GM23338 (cell line): Measurements from ENCODE around the gene PSMD5. TPM values are rescaled to one million over a fixed set of nuclear protein-coding genes. Genes with fewer than 3 reads are reported as not detected.

Source experiments
- ATAC-seq: fragments of 200-7000 bp; cut with Tn5 transposase; 3 replicates; pipeline ENCODE4 v1.9.1; 2020
- DNase-seq: peaks from one replicate; pipeline ENCODE4 v3.0.0-alpha.2; 2015; ENCODE audit warnings: low spot score
- H2AFZ ChIP-seq: fragments of 200-600 bp; sonication (generic); 2 replicates; pipeline ENCODE4 v1.8.0; 2016; ENCODE audit warnings: antibody characterized with exemption, mild to moderate bottlenecking, moderate library complexity
- H3F3A ChIP-seq: fragments of 200-600 bp; sonication (generic); replicated peaks from 2 replicates; pipeline ENCODE4 v1.8.0; 2017; ENCODE audit warnings: antibody characterized with exemption, mixed run types, low read depth
- H3K27ac ChIP-seq: fragments of 200-600 bp; sonication (generic); 2 replicates; pipeline ENCODE4 v1.6.1; 2016; ENCODE audit warnings: low read depth
- H3K27me3 ChIP-seq: fragments of 200-600 bp; sonication (generic); 2 replicates; pipeline ENCODE4 v1.8.0; 2016; ENCODE audit warnings: mild to moderate bottlenecking, mixed run types, moderate library complexity; ENCODE audit not compliant: insufficient read depth
- H3K36me3 ChIP-seq: fragments of 200-600 bp; sonication (generic); 2 replicates; pipeline ENCODE4 v1.8.0; 2016; ENCODE audit warnings: mild to moderate bottlenecking; ENCODE audit not compliant: insufficient read depth
- H3K4me1 ChIP-seq: fragments of 200-600 bp; sonication (generic); 2 replicates; pipeline ENCODE4 v1.8.0; 2016; ENCODE audit warnings: mild to moderate bottlenecking, moderate library complexity; ENCODE audit not compliant: insufficient read depth
- H3K4me2 ChIP-seq: fragments of 200-600 bp; sonication (generic); 2 replicates; pipeline ENCODE4 v1.7.1; 2017; ENCODE audit warnings: mixed run types
- H3K4me3 ChIP-seq: fragments of 200-600 bp; sonication (generic); 2 replicates; pipeline ENCODE4 v1.6.1; 2016; ENCODE audit warnings: mixed run types
- H3K79me2 ChIP-seq: fragments of 200-600 bp; sonication (generic); replicated peaks from 2 replicates; pipeline ENCODE4 v1.8.0; 2017; ENCODE audit warnings: mild to moderate bottlenecking; ENCODE audit not compliant: insufficient read depth
- H3K9me2 ChIP-seq: fragments of 200-600 bp; sonication (generic); 2 replicates; pipeline ENCODE4 v1.8.0; 2017; ENCODE audit not compliant: insufficient read depth
- H4K20me1 ChIP-seq: fragments of 200-600 bp; sonication (generic); replicated peaks from 2 replicates; pipeline ENCODE4 v1.8.0; 2017; ENCODE audit warnings: mild to moderate bottlenecking; ENCODE audit not compliant: insufficient read depth
- H3K27ac Mint-ChIP-seq: 2 replicates; pipeline ENCODE4 v1.8.0; 2020; ENCODE audit warnings: inconsistent platforms, mild to moderate bottlenecking, moderate library complexity, mixed read lengths
- H3K27me3 Mint-ChIP-seq: 3 replicates; pipeline ENCODE4 v1.8.0; 2022; ENCODE audit warnings: low read depth, mild to moderate bottlenecking, moderate library complexity, mixed read lengths, inconsistent platforms; ENCODE audit not compliant: insufficient read depth, poor library complexity
- H3K36me3 Mint-ChIP-seq: 3 replicates; pipeline ENCODE4 v1.8.0; 2021; ENCODE audit warnings: low read depth, mild to moderate bottlenecking, inconsistent platforms, moderate library complexity, mixed read lengths
- H3K4me1 Mint-ChIP-seq: 3 replicates; pipeline ENCODE4 v1.8.0; 2020; ENCODE audit warnings: mild to moderate bottlenecking, inconsistent platforms, mixed read lengths
- H3K4me3 Mint-ChIP-seq: 3 replicates; pipeline ENCODE4 v1.8.0; 2021; ENCODE audit warnings: moderate library complexity, mild to moderate bottlenecking, inconsistent platforms, mixed read lengths
- H3K9me3 Mint-ChIP-seq: 3 replicates; pipeline ENCODE4 v1.8.0; 2020; ENCODE audit warnings: moderate library complexity, mild to moderate bottlenecking, inconsistent platforms, mixed read lengths
- CREB1 ChIP-seq: fragments of 250-450 bp; sonication (Bioruptor Pico); IDR thresholded peaks from 2 replicates; pipeline ENCODE4 v1.5.0; 2020; ENCODE audit warnings: low read depth, mild to moderate bottlenecking, moderate library complexity
- ETS1 ChIP-seq: IDR thresholded peaks from 2 replicates; pipeline ENCODE4 v1.6.1; 2016; ENCODE audit warnings: antibody characterized with exemption
- EZH2 ChIP-seq: fragments of 200-600 bp; sonication (generic); IDR thresholded peaks from one replicate; pipeline ENCODE4 v1.8.0; 2017; ENCODE audit warnings: antibody characterized with exemption, mild to moderate bottlenecking, low read depth; ENCODE audit not compliant: unreplicated experiment
- EZH2phosphoT487 ChIP-seq: fragments of 200-600 bp; sonication (generic); IDR thresholded peaks from one replicate; pipeline ENCODE4 v1.8.1; 2018; ENCODE audit warnings: antibody characterized with exemption; ENCODE audit not compliant: unreplicated experiment
- JUNB ChIP-seq: IDR thresholded peaks from one replicate; pipeline ENCODE4 v1.6.1; 2016; ENCODE audit warnings: antibody characterized with exemption; ENCODE audit not compliant: unreplicated experiment
- NANOG ChIP-seq: IDR thresholded peaks from 2 replicates; pipeline ENCODE4 v1.6.1; 2016; ENCODE audit warnings: antibody characterized with exemption, borderline replicate concordance
- POLR2AphosphoS5 ChIP-seq: IDR thresholded peaks from 2 replicates; pipeline ENCODE4 v1.6.1; 2016; ENCODE audit warnings: antibody characterized with exemption, low read depth
- STAT1 ChIP-seq: IDR thresholded peaks from one replicate; pipeline ENCODE4 v1.6.1; 2016; ENCODE audit warnings: antibody characterized with exemption; ENCODE audit not compliant: unreplicated experiment
- ZNF114 ChIP-seq: fragments of 250-450 bp; sonication (Bioruptor Pico); IDR thresholded peaks from 2 replicates; pipeline ENCODE4 v1.5.0; 2020; ENCODE audit warnings: mild to moderate bottlenecking, moderate library complexity
- ZNF331 ChIP-seq: fragments of 250-450 bp; sonication (Bioruptor Pico); IDR thresholded peaks from 2 replicates; pipeline ENCODE4 v1.5.0; 2020; ENCODE audit warnings: low read depth, mild to moderate bottlenecking, moderate library complexity
- polyA plus RNA-seq: library from polyadenylated mRNA; unstranded; fragments of >200 nt; fragmentation: Nextera tagmentation; extraction: Ambion mirVana; gene quantifications from 2 replicates; pipeline ENCODE4 v1.2.1, GENCODE V29; 2016
- total RNA-seq: library from RNA; depleted of rRNA; stranded (reverse); fragments of >200 nt; shearing (Covaris generic); gene quantifications from 2 replicates; pipeline ENCODE4 v1.2.3, GENCODE V29; 2014
- TF ChIP-seq, protein P1 (sequence below), 2 experiments: fragments of 200-600 bp in 1 of 2; sonication (generic) in 1 of 2; conservative IDR thresholded peaks; 2 replicates each; pipeline versions ENCODE4 v1.5.1 to v1.6.1; 2016 to 2017; ENCODE audit warnings: antibody characterized with exemption in 2 of 2, low read depth in 2 of 2, mild to moderate bottlenecking in 2 of 2, moderate library complexity in 1 of 2
- TF ChIP-seq, protein P2 (sequence below): fragments of 250-450 bp; sonication (Bioruptor Pico); IDR thresholded peaks from 2 replicates; pipeline ENCODE4 v1.5.0; 2020; ENCODE audit warnings: mild to moderate bottlenecking, moderate library complexity
- TF ChIP-seq, protein P3 (sequence below): IDR thresholded peaks from one replicate; pipeline ENCODE4 v1.6.1; 2018; ENCODE audit warnings: antibody characterized with exemption; ENCODE audit not compliant: unreplicated experiment

The PSMD5 gene
- total and polyA plus RNA-seq, 2 experiments from 2014 or later, result 23.9 to 40.5 TPM

GRCh38 chr9:120779227-120779626 lies 63.5 kb downstream of the PSMD5 start:
- Histone ChIP-seq H3K4me2 (no peak overlapping the region), H3K9me2 (no peaks in the 10 kb centered on the region), H3K27me3 (no peaks in the 10 kb centered on the region), H3K36me3 (peaks cover 22% of the 10 kb centered on the region; the same call in 1 of the 2 replicates), H3K4me1 (no peaks in the 10 kb centered on the region), H4K20me1 (peaks cover 9% of the 10 kb centered on the region; the same call in 1 of the 2 replicates), H3K79me2 (peaks cover 57% of the 10 kb centered on the region), H3F3A (no peaks in the 10 kb centered on the region; the same call in 1 of the 2 replicates), H3K4me3 (no peak overlapping the region), H2AFZ (no peak overlapping the region), H3K27ac (no peak overlapping the region; the same call in 1 of the 2 replicates)
- no peak for ATAC-seq
- Mint-ChIP-seq H3K36me3 (peaks cover 39% of the 10 kb centered on the region), H3K27me3 (peaks cover 2% of the 10 kb centered on the region), H3K4me1 (no peaks in the 10 kb centered on the region), H3K4me3 (no peak overlapping the region), H3K27ac (no peak overlapping the region), H3K9me3 (no peaks in the 10 kb centered on the region)
- TF ChIP-seq STAT1, result no peak
- no peak for TF ChIP-seq POLR2AphosphoS5
- TF ChIP-seq, protein P1, sequence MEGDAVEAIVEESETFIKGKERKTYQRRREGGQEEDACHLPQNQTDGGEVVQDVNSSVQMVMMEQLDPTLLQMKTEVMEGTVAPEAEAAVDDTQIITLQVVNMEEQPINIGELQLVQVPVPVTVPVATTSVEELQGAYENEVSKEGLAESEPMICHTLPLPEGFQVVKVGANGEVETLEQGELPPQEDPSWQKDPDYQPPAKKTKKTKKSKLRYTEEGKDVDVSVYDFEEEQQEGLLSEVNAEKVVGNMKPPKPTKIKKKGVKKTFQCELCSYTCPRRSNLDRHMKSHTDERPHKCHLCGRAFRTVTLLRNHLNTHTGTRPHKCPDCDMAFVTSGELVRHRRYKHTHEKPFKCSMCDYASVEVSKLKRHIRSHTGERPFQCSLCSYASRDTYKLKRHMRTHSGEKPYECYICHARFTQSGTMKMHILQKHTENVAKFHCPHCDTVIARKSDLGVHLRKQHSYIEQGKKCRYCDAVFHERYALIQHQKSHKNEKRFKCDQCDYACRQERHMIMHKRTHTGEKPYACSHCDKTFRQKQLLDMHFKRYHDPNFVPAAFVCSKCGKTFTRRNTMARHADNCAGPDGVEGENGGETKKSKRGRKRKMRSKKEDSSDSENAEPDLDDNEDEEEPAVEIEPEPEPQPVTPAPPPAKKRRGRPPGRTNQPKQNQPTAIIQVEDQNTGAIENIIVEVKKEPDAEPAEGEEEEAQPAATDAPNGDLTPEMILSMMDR (conservative IDR thresholded peaks at IDR 0.05; ENCODE audit: low read depth in 2 of 2), result no peak
- TF ChIP-seq ZNF114 (CRISPR knock-in tag), result no peak
- TF ChIP-seq, protein P2, sequence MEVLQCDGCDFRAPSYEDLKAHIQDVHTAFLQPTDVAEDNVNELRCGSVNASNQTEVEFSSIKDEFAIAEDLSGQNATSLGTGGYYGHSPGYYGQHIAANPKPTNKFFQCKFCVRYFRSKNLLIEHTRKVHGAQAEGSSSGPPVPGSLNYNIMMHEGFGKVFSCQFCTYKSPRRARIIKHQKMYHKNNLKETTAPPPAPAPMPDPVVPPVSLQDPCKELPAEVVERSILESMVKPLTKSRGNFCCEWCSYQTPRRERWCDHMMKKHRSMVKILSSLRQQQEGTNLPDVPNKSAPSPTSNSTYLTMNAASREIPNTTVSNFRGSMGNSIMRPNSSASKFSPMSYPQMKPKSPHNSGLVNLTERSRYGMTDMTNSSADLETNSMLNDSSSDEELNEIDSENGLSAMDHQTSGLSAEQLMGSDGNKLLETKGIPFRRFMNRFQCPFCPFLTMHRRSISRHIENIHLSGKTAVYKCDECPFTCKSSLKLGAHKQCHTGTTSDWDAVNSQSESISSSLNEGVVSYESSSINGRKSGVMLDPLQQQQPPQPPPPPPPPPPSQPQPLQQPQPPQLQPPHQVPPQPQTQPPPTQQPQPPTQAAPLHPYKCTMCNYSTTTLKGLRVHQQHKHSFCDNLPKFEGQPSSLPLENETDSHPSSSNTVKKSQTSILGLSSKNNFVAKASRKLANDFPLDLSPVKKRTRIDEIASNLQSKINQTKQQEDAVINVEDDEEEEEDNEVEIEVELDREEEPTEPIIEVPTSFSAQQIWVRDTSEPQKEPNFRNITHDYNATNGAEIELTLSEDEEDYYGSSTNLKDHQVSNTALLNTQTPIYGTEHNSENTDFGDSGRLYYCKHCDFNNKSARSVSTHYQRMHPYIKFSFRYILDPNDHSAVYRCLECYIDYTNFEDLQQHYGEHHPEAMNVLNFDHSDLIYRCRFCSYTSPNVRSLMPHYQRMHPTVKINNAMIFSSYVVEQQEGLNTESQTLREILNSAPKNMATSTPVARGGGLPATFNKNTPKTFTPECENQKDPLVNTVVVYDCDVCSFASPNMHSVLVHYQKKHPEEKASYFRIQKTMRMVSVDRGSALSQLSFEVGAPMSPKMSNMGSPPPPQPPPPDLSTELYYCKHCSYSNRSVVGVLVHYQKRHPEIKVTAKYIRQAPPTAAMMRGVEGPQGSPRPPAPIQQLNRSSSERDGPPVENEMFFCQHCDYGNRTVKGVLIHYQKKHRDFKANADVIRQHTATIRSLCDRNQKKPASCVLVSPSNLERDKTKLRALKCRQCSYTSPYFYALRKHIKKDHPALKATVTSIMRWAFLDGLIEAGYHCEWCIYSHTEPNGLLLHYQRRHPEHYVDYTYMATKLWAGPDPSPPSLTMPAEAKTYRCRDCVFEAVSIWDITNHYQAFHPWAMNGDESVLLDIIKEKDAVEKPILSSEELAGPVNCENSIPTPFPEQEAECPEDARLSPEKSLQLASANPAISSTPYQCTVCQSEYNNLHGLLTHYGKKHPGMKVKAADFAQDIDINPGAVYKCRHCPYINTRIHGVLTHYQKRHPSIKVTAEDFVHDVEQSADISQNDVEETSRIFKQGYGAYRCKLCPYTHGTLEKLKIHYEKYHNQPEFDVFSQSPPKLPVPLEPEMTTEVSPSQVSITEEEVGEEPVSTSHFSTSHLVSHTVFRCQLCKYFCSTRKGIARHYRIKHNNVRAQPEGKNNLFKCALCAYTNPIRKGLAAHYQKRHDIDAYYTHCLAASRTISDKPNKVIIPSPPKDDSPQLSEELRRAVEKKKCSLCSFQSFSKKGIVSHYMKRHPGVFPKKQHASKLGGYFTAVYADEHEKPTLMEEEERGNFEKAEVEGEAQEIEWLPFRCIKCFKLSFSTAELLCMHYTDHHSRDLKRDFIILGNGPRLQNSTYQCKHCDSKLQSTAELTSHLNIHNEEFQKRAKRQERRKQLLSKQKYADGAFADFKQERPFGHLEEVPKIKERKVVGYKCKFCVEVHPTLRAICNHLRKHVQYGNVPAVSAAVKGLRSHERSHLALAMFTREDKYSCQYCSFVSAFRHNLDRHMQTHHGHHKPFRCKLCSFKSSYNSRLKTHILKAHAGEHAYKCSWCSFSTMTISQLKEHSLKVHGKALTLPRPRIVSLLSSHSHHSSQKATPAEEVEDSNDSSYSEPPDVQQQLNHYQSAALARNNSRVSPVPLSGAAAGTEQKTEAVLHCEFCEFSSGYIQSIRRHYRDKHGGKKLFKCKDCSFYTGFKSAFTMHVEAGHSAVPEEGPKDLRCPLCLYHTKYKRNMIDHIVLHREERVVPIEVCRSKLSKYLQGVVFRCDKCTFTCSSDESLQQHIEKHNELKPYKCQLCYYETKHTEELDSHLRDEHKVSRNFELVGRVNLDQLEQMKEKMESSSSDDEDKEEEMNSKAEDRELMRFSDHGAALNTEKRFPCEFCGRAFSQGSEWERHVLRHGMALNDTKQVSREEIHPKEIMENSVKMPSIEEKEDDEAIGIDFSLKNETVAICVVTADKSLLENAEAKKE (CRISPR knock-in tag), result no peak
- TF ChIP-seq CREB1 (CRISPR knock-in tag), result no peak
- TF ChIP-seq NANOG, result no peak
- no peak for TF ChIP-seq ETS1
- TF ChIP-seq, protein P3, sequence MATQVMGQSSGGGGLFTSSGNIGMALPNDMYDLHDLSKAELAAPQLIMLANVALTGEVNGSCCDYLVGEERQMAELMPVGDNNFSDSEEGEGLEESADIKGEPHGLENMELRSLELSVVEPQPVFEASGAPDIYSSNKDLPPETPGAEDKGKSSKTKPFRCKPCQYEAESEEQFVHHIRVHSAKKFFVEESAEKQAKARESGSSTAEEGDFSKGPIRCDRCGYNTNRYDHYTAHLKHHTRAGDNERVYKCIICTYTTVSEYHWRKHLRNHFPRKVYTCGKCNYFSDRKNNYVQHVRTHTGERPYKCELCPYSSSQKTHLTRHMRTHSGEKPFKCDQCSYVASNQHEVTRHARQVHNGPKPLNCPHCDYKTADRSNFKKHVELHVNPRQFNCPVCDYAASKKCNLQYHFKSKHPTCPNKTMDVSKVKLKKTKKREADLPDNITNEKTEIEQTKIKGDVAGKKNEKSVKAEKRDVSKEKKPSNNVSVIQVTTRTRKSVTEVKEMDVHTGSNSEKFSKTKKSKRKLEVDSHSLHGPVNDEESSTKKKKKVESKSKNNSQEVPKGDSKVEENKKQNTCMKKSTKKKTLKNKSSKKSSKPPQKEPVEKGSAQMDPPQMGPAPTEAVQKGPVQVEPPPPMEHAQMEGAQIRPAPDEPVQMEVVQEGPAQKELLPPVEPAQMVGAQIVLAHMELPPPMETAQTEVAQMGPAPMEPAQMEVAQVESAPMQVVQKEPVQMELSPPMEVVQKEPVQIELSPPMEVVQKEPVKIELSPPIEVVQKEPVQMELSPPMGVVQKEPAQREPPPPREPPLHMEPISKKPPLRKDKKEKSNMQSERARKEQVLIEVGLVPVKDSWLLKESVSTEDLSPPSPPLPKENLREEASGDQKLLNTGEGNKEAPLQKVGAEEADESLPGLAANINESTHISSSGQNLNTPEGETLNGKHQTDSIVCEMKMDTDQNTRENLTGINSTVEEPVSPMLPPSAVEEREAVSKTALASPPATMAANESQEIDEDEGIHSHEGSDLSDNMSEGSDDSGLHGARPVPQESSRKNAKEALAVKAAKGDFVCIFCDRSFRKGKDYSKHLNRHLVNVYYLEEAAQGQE, result no peak
- TF ChIP-seq EZH2phosphoT487, result no peak
- TF ChIP-seq ZNF331 (CRISPR knock-in tag), result no peak
- TF ChIP-seq JUNB, result no peak
- TF ChIP-seq EZH2, result no peak
- DNase-seq, result no peak
